Measurements from ENCODE around the gene ERMN.
A peak's percentile ranks its signal among the peaks of the same experiment; 100 is the strongest.

DNA sequence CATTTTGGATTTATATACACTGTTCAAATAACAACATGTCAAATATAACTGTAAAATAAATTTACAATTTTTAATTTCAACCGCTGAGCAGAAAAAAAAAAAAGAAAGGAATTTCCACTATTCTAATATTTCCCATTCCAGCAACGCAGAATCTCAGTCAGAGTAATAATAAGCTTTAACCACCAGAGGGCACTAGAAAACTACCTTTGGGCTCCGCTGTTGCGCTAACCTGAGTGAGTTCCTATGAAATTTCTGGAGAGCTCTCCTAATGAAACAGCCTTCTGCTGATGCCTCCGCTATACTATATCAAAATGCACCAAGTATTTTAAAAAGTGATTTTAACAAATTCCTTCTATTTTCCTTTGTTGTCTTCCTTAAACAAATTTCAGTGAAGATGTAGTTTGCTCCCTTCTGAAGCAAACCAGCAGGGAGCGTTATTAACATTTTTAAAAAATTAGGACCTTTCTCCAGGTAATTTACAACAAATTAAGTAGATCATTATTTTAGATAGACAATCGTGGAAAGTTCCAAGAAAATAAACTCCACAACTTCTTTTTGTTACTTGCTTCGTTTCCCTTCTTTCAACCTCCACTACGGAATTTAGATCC is 23.0 kb downstream of the ERMN start:
- TF ChIP-seq, protein P1, sequence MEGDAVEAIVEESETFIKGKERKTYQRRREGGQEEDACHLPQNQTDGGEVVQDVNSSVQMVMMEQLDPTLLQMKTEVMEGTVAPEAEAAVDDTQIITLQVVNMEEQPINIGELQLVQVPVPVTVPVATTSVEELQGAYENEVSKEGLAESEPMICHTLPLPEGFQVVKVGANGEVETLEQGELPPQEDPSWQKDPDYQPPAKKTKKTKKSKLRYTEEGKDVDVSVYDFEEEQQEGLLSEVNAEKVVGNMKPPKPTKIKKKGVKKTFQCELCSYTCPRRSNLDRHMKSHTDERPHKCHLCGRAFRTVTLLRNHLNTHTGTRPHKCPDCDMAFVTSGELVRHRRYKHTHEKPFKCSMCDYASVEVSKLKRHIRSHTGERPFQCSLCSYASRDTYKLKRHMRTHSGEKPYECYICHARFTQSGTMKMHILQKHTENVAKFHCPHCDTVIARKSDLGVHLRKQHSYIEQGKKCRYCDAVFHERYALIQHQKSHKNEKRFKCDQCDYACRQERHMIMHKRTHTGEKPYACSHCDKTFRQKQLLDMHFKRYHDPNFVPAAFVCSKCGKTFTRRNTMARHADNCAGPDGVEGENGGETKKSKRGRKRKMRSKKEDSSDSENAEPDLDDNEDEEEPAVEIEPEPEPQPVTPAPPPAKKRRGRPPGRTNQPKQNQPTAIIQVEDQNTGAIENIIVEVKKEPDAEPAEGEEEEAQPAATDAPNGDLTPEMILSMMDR (IDR thresholded peaks at IDR 0.05): peak; percentile 71
- TF ChIP-seq TEAD4 (CRISPR knock-in tag; IDR thresholded peaks at IDR 0.05) (no peak), IRF2 (CRISPR knock-in tag; IDR thresholded peaks at IDR 0.05; ENCODE audit: borderline replicate concordance, low read depth) (no peak), CREM (CRISPR knock-in tag; IDR thresholded peaks at IDR 0.05) (no peak), NR3C1 (CRISPR knock-in tag; conservative IDR thresholded peaks at IDR 0.05; ENCODE audit: low read depth) (no peak)
- TF ChIP-seq, protein P2, sequence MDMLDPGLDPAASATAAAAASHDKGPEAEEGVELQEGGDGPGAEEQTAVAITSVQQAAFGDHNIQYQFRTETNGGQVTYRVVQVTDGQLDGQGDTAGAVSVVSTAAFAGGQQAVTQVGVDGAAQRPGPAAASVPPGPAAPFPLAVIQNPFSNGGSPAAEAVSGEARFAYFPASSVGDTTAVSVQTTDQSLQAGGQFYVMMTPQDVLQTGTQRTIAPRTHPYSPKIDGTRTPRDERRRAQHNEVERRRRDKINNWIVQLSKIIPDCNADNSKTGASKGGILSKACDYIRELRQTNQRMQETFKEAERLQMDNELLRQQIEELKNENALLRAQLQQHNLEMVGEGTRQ (CRISPR knock-in tag; IDR thresholded peaks at IDR 0.05): no peak
- TF ChIP-seq, protein P3, sequence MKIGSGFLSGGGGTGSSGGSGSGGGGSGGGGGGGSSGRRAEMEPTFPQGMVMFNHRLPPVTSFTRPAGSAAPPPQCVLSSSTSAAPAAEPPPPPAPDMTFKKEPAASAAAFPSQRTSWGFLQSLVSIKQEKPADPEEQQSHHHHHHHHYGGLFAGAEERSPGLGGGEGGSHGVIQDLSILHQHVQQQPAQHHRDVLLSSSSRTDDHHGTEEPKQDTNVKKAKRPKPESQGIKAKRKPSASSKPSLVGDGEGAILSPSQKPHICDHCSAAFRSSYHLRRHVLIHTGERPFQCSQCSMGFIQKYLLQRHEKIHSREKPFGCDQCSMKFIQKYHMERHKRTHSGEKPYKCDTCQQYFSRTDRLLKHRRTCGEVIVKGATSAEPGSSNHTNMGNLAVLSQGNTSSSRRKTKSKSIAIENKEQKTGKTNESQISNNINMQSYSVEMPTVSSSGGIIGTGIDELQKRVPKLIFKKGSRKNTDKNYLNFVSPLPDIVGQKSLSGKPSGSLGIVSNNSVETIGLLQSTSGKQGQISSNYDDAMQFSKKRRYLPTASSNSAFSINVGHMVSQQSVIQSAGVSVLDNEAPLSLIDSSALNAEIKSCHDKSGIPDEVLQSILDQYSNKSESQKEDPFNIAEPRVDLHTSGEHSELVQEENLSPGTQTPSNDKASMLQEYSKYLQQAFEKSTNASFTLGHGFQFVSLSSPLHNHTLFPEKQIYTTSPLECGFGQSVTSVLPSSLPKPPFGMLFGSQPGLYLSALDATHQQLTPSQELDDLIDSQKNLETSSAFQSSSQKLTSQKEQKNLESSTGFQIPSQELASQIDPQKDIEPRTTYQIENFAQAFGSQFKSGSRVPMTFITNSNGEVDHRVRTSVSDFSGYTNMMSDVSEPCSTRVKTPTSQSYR (CRISPR knock-in tag; IDR thresholded peaks at IDR 0.05): no peak

Data from WTC11 (cell line).